A673 (cell line): ENCODE measurements around the gene KCTD12.

Experiments used
- EZH2 ChIP-seq: fragments of 200-600 bp; sonication (generic); IDR thresholded peaks from 2 replicates; pipeline ENCODE4 v1.6.1; 2017; ENCODE audit warnings: borderline replicate concordance, low read depth, mild to moderate bottlenecking, mixed read lengths, antibody characterized with exemption, low read length; ENCODE audit not compliant: poor library complexity, severe bottlenecking
- TF ChIP-seq, protein P1 (sequence below): fragments of 300-800, 200-600 bp; sonication (generic); conservative IDR thresholded peaks from 2 replicates; pipeline ENCODE4 v1.5.1; 2017; ENCODE audit warnings: low read depth, mild to moderate bottlenecking, antibody characterized with exemption, low read length, moderate library complexity, mixed read lengths

DNA sequence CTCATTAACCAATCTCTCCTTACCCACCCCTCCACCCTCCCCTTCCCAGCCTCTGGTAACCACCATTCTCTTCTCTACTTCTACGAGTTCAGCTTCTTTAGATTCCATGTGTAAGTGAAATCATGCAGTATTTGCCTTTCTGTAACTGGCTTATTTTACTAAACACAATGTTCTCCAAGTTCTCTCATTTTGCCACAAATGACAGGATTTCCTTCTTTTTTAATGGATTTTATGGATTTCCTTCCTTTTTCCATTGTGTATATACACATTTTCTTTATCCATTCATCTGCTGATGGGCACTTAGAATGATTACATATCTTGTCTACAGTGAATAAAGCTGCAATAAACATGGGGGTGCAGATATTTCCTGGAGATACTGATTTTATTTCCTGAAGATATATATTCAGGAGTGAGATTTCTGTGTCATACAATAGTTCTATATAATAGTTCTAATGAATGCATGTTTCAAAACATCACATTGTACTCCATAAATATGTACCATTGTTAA is 20.2 kb downstream of the KCTD12 start:
- TF ChIP-seq, protein P1, sequence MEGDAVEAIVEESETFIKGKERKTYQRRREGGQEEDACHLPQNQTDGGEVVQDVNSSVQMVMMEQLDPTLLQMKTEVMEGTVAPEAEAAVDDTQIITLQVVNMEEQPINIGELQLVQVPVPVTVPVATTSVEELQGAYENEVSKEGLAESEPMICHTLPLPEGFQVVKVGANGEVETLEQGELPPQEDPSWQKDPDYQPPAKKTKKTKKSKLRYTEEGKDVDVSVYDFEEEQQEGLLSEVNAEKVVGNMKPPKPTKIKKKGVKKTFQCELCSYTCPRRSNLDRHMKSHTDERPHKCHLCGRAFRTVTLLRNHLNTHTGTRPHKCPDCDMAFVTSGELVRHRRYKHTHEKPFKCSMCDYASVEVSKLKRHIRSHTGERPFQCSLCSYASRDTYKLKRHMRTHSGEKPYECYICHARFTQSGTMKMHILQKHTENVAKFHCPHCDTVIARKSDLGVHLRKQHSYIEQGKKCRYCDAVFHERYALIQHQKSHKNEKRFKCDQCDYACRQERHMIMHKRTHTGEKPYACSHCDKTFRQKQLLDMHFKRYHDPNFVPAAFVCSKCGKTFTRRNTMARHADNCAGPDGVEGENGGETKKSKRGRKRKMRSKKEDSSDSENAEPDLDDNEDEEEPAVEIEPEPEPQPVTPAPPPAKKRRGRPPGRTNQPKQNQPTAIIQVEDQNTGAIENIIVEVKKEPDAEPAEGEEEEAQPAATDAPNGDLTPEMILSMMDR = no peak
- no peak for TF ChIP-seq EZH2
